K562 (cell line): ENCODE measurements around the gene LNX2. TPM values are rescaled to one million over a fixed set of nuclear protein-coding genes. Genes with fewer than 3 reads are reported as not detected.

Source experiments
- ATF7 ChIP-seq: fragments of 450-650 bp; IDR thresholded peaks from 2 replicates; pipeline ENCODE4 v1.7.1; 2014; ENCODE audit warnings: mild to moderate bottlenecking, moderate library complexity
- C11orf30 ChIP-seq: fragments of 450-650 bp; IDR thresholded peaks from 2 replicates; pipeline ENCODE4 v1.6.1; 2016; ENCODE audit warnings: low read depth, mild to moderate bottlenecking
- CEBPG ChIP-seq, 3 experiments: fragments of 200-800 bp in 1 of 3; sonication (Bioruptor generic) in 1 of 3; sonication (generic) in 1 of 3; formaldehyde crosslinking in 1 of 3; IDR thresholded peaks in 2 of 3; conservative IDR thresholded peaks in 1 of 3; 2 replicates each; pipeline versions ENCODE4 v1.6.1 to v1.8.0; 2016 to 2022; ENCODE audit warnings: missing compliant biosample characterization in 2 of 3, missing genetic modification characterization in 2 of 3, mild to moderate bottlenecking in 1 of 3, missing genetic modification reagents in 1 of 3
- ETV1 ChIP-seq: fragments of 450-650 bp; conservative IDR thresholded peaks from 2 replicates; pipeline ENCODE4 v1.6.1; 2016; ENCODE audit warnings: missing genetic modification characterization, control low read depth, low read depth, missing compliant biosample characterization
- GABPB2 ChIP-seq: fragments of 250-450 bp; sonication (Bioruptor Pico); conservative IDR thresholded peaks from 2 replicates; pipeline ENCODE4 v1.5.1; 2021; ENCODE audit warnings: mild to moderate bottlenecking
- L3MBTL2 ChIP-seq: fragments of 450-650 bp; IDR thresholded peaks from 2 replicates; pipeline ENCODE4 v1.6.1; 2016; ENCODE audit warnings: mild to moderate bottlenecking, moderate library complexity
- LARP7 ChIP-seq: fragments of 450-650 bp; IDR thresholded peaks from 2 replicates; pipeline ENCODE4 v1.6.1; 2016
- PHF20 ChIP-seq: fragments of 450-650 bp; IDR thresholded peaks from 2 replicates; pipeline ENCODE4 v1.6.1; 2018; ENCODE audit not compliant: partially characterized antibody
- SMAD4 ChIP-seq: fragments of 250-450 bp; sonication (Bioruptor Pico); conservative IDR thresholded peaks from 2 replicates; pipeline ENCODE4 v1.8.0; 2021; ENCODE audit warnings: inconsistent platforms, mild to moderate bottlenecking, moderate library complexity
- SMARCB1 ChIP-seq: IDR thresholded peaks from 2 replicates; pipeline ENCODE4 v1.6.1; 2011; ENCODE audit warnings: improper control_type of control experiment, low read depth; ENCODE audit not compliant: insufficient read length
- XRCC3 ChIP-seq: fragments of 450-650 bp; IDR thresholded peaks from 2 replicates; pipeline ENCODE4 v1.6.1; 2017; ENCODE audit warnings: mild to moderate bottlenecking, moderate library complexity
- ZNF239 ChIP-seq: fragments of 250-450 bp; sonication (Bioruptor Pico); IDR thresholded peaks from 2 replicates; pipeline ENCODE4 v1.4.0; 2020; ENCODE audit warnings: mild to moderate bottlenecking
- ZNF324 ChIP-seq: fragments of 250-450 bp; sonication (Bioruptor Pico); IDR thresholded peaks from 2 replicates; pipeline ENCODE4 v1.4.0; 2020; ENCODE audit warnings: mild to moderate bottlenecking
- ZNF75A ChIP-seq: fragments of 450-650 bp; formaldehyde crosslinking; IDR thresholded peaks from 2 replicates; pipeline ENCODE4 v1.4.0; 2020; ENCODE audit warnings: mild to moderate bottlenecking
- polyA plus RNA-seq, 8 experiments: library from polyadenylated mRNA; depleted of rRNA in 4 of 8; stranded (reverse) in 5 of 8; unstranded in 3 of 8; fragments of >200 nt; fragmentation: Nextera tagmentation in 2 of 8; fragmentation: Illumina TruSeq in 1 of 8; extraction: Ambion mirVana in 2 of 8; extraction: Trizol in 1 of 8; gene quantifications; 2 replicates each; pipeline versions ENCODE4 v1.2.1 to v1.2.3, GENCODE V29; 2011 to 2014; ENCODE audit warnings: inconsistent platforms in 1 of 8, missing spikeins in 1 of 8
- total RNA-seq, 7 experiments: library from RNA; depleted of rRNA in 6 of 7; stranded (reverse); fragments of >200 nt in 6 of 7; fragmentation: Illumina TruSeq in 2 of 7; extraction: Trizol in 2 of 7; gene quantifications; 2 replicates each; pipeline versions ENCODE4 v1.2.1 to v1.2.3, GENCODE V29; 2011 to 2021; ENCODE audit warnings: low replicate concordance in 1 of 7
- TF ChIP-seq, protein P1 (sequence below): sonication (generic); formaldehyde crosslinking; IDR thresholded peaks from 2 replicates; pipeline ENCODE4 v1.8.1; 2023; ENCODE audit warnings: mild to moderate bottlenecking, missing genetic modification reagents

The LNX2 gene
- total and polyA plus RNA-seq, 9 of the 15 experiments (the other 6 are each of a cell fraction or from before 2014, with no cell fraction given) = 1.5 to 5.5 (median 4.0) TPM

DNA sequence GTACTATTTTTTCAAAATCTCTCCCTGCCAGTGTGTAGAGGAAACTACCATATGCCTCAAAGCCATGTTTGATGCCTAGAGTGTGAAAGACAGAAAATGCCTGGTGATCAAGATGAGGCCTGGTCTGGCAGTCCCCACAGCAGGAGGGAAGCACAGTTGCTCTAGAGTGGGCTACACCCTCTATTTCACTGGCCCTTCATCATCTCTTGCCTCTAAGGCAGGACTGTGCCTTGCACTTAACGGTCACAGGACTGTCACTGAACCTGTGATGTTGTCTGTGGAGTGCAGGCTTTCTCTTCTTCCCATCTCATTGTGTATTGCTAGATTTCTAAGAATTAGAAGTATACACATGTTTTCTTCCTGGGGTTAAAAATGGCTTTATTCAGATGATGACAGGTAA, 17.7 kb upstream of the LNX2 start (continued):
- TF ChIP-seq, protein P1, sequence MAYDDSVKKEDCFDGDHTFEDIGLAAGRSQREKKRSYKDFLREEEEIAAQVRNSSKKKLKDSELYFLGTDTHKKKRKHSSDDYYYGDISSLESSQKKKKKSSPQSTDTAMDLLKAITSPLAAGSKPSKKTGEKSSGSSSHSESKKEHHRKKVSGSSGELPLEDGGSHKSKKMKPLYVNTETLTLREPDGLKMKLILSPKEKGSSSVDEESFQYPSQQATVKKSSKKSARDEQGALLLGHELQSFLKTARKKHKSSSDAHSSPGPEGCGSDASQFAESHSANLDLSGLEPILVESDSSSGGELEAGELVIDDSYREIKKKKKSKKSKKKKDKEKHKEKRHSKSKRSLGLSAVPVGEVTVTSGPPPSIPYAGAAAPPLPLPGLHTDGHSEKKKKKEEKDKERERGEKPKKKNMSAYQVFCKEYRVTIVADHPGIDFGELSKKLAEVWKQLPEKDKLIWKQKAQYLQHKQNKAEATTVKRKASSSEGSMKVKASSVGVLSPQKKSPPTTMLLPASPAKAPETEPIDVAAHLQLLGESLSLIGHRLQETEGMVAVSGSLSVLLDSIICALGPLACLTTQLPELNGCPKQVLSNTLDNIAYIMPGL (CRISPR knock-in tag) = no peak
- TF ChIP-seq PHF20 (no peak), ZNF324 (no peak), ETV1 (tag) (no peak), LARP7 (no peak), ZNF239 (CRISPR knock-in tag) (no peak), SMAD4 (CRISPR knock-in tag) (no peak), GABPB2 (CRISPR knock-in tag) (no peak), XRCC3 (no peak), SMARCB1 (no peak), C11orf30 (no peak), ATF7 (no peak), ZNF75A (CRISPR knock-in tag) (no peak), CEBPG (CRISPR knock-in tag; IDR thresholded peaks at IDR 0.05) (no peak), CEBPG (tag; conservative IDR thresholded peaks at IDR 0.05 in 1 of 2, IDR thresholded peaks at IDR 0.05 in 1 of 2) (no peak), L3MBTL2 (no peak)
